Ramos (cell line): ENCODE results near the gene APC2.

Experiments used
- in situ Hi-C: fragments of 300-500 bp; cut with MboI; formaldehyde crosslinking; loops from one replicate; pipeline ENCODE4 v1.14.3; 2022; ENCODE audit warnings: low sequenced_read_pairs; ENCODE audit not compliant: unreplicated experiment

Gene APC2

DNA sequence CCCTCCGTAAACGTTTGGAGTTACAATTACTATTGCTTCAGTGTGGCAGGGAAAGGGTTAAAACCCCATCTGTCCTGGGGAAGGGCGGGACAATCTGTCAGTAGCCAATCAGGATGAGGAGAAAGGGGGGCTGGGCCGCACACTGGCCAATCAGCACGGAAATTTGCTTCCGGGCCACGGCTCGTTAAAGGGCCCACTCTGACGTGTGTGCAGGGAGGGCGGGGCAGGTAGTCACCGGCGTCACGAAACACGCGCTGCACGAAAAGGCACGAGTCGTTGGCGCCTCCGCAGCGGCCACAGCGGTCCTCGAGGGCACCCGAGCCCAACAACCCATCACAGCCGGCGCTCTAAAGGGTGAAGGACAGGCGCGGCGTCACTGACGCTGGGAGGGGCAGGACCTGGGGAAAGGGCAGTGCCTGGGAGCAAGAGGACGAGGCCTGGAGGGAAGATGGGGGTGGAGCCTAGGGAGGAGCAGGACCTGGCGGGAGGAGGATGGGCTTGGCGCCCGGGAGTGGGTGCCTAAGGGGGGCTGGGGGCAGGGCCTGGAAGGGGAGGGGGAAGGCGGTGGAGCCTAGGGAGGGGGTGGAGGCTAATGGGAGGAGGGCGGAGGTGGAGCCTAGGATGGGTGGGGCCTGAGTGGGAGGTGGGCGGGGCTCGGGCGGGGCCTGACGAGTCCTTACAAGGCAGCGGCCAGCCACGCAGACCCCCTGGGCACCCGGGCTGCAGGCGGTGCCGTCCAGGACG lies 58.0 kb downstream of the APC2 start:
- in situ Hi-C loops = no loop called here

DNA sequence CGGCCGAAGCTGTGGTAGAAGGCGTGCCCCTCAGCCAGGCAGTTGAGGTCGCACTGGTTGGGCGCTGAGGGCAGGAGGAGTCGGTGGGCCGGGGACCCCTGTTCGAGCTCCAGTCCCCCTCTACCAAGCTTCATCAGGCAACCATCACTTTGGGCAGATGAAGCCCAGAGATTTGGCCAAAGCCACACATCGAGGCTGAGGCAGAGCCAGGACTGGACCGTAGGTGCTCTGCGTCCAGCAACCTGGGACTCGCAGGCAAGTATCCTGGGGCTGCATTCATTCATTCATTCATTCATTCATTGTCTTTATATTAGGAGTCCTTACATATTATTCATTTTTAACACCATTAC lies 58.6 kb downstream of the APC2 start:
- in situ Hi-C loops = no loop called here

DNA sequence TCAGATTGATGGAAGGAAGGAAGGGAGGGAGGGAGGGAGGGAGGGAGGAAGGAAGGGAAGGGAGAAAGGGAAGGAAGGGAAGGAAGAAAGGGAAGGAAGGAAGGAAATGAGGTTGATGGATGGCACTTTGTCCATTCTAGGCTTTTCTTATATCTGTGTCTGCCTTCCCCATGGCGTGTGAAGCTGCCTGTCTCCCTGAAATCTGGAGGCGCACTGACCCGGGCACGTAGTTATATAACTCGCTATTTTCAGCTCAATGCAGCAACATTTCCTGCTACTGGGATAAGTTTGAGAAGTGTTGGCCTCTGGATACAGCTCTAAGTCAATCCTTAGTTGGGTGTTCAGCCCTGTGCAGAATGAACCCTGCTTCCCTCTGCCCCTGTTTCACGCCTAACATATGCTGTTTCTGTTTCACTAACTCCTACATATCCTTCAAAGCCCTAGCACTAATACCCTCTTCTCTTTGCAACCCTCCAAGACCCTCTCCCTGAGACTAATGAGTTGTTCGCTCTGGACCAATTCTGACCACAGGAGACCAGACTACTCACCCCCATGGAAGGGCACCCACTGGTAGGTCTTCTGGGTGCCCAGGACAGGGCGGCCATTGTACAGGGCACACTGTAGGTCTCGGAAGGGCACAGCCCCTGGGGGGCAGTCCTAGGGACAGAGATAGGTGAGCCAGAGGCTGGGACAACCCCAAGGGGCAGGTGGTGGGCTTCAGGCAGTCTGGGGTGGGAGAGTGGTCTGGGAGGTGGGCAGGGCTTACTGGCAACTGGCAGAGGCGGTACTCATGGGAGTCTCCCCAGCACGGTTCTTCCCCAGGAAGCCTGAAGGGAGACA lies 59.9 kb downstream of the APC2 start:
- in situ Hi-C loops = no loop called here

DNA sequence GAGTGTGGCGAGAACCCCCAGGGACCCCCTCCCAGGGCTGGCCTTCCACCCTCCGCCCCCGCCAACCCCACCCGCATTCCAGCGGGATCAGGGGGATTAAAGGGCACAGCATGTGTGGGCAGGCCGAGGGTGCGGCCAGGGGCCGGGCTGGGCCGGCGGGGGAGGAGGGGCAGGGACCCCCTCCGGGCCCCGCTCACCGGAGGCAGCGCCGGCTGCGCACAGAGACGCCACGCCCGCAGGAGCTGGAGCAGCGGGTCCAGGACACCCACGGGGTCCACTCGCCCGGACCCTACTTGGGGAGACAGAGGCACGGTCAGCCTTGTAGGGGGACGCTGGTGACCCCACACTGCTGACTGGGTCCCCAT lies 60.5 kb downstream of the APC2 start:
- in situ Hi-C loops = no loop called here

DNA sequence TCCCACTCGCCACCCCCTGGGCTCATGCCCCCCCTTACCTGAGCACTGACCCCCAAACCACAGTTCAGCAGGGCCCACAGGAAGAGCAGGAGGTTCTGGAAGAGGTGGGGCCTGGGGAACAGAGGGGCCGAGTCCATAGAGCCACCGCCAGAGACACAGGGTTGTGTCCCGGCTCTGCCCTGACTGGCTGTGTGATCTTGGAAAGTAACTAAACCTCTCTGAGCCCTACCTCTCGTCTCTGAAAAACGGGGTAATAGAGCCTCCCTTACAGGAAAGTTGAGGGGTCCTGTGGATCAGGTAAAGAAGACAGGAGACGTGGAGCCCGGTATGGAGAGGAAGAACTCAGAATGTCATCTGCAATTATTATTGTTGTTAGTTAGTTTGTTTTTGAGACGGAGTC lies 60.9 kb downstream of the APC2 start:
- in situ Hi-C loops = no loop called here

DNA sequence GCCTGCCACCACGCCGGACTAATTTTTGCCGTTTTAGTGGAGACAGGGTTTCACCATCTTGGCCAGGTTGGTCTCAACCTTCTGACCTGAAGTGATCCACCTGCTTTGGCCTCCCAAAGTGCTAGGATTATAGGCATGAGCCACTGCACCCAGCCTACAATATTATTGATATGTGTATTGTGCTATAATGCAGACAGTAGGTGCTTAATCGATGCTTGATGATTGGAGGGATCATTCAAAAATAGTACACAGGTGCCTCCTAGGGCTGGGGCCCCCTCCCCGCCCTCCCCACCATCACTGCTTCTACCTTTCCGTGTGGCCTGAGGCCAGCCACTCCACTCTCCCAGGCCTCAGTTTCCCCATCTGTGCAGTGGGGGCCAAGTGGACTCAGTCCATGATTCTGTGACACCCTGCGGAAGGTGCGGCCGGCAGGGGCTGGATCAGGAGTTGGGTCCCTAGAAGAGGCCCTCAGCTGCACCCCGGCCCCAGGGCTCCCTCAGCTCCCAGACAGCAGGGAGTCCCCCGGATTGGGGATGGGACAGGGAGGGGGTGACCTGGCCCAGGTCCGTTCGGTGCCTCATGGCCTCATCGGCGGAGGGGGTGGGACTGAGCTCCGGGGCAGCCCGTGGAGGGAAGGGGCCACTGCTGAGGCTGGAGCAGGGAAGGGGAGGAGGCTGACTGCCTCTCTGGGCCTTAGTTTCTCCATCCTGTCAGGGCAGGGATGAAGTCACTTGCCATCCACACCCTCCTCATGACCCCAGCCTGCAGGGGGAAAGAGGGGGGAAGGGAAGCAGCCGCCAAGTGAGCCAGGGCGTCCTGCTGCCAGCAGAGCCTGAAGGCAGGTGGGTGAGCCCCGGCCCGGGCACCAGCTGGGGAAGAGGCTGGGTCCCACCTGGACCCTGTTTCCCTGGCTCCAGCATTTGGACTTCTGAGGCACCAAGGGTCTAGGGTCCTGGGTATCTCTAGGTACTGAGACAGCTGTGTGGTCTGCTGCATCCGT lies 61.7 kb downstream of the APC2 start:
- in situ Hi-C loops = no loop called here

DNA sequence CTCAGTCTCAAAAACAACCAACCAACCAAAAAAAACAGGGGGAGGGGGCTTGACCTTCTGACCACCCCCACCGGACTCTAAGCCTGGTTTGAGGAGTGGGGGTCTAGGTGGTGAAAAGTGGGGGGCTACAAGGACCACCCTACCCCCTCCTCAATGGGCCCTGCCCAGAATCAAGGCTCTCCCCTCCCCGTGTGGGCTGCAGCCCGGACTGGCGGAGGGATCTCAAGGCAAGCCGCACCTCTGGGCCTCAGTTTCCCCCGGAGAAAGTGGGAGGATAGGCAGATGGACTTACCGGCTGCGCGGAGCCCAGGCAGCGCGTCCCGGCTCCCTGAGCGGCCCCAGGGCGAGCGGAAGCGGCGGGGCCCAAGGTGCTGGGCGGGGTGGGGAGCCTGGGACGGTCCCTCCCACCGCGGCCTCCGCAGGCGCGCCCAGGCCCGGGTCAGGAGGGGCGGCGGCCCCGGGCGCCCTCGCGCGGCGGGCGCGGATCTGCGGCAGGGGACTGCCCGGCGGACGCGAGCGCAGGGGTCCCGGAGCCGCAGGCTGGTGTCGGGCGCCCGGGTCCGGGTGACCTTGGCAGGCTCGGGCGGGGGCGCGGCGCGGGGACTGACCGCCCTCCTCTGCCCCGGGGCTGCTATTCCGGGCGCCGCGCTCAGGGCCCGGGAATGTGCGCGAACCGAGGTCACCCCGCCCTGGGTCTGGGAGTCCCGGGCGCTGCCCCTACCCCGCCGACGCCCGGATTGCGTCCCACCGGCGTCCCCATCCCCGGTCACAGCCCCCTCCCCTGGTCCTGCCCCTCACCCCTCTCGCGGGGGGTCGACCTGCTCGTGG lies 63.0 kb downstream of the APC2 start, which contains the start of gene ADAMTSL5:
ADAMTSL5 (minus strand) TSS at position 349 of the 828 bp plus-strand sequence. CDS start 2,076 bp downstream, outside the sequence.
- in situ Hi-C loops = no loop called here

DNA sequence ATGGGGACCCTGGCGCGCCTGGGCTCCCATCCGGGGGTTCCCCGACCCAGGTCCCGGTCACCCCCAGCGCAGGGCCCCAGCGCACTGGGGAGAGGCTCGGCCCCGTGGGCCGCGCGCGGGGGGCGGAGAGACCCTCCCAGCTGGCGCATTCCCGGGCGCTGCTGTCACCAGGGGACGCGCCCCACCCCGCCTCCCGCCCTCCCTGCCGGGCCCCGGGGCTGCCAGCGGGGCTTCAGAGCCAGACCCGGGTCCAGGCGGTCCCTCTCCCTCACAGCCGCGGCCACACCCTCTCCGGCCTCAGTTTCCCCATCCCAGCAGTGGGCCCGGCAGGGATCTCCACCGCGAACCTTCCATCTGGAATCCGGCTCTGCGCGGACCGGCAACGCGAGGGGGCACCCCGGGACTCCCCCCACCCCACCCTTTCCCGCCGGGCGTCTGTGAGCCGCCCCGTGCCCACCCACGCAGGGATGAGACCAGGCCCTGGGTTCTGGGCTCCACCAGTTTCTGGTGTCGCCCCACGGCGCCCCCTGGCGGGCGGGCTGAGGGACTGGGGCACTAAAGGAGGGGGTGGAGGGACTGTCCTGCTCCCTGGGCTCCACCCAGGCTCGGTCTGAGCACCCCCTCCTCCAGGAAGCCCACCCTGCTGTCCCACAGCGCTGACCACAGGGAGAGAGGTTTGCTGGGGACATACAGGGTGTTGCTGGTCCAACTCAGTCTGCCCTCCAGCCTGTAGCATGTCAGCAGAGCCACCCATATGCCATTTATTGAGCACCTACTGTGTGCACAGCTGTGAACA lies 63.8 kb downstream of the APC2 start:
- in situ Hi-C loops = no loop called here

DNA sequence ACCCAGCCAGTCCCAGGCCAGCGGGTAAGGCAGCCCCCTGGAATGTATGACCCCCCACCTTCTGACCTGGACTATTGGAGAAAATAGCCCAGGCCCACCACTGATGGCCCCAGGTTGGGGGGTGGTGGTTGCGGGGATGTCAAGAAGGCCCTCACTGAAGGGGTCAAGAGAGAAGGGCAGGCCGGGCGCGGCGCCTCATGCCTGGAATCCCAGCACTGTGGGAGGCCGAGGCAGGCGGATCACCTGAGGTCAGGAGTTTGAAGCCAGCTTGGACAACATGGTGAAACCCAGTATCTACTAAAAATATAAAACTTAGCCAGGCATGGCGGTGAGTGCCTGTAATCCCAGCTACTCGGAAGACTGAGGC lies 64.4 kb downstream of the APC2 start:
- in situ Hi-C loops = no loop called here

DNA sequence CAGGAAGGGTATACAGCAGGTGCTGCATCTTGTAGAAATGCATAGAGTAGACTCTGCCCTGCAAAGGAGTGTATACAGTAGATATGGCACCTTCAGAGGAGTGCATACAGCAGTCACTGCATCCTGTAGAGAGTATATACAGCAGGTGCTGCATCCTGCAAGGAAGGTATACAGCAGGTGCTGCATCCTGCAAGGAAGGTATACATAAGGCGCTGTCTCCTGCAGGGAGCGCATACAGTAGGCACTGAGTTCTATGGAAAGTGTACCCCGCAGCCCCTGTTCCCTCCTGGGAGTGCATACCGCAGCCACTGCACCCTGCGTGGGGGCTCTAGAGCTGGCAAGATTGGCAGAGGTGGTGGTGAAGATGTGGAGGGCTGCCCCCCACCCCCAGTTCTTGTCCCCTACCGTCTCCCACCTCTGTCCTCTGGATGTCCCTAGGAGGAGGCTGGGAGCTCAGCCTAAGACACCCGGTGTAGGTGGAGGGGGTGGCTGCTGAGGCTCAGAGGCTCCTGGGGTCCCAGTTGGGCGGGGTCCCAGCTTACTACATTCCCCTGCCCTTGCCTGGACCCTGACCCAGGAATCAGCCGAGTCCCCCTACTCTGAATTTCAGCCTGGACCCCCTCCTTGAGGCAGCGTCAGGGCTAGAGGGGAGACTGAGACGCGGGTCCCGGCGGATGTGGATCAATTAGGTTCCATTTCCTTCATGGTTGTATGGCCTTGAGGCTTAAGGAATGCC lies 65.2 kb downstream of the APC2 start:
- in situ Hi-C loops = no loop called here

DNA sequence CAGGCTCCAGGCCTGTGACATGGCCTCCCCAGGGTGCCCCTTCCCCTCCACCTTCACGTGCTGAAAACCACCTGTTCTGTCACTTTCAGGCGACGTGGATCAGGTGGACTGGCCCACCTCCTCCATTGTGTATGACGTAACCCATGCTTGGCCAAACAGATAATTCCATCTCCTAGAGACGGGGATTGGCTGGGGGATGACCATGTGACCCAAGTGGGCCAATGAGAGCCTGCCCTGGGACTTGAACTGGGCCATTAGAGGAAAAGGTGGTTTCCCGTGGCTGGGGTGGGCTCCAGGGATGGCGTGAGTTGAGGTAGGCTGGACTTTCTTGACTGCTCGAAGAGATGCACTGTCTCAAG lies 66.5 kb downstream of the APC2 start:
- in situ Hi-C loops = no loop called here

DNA sequence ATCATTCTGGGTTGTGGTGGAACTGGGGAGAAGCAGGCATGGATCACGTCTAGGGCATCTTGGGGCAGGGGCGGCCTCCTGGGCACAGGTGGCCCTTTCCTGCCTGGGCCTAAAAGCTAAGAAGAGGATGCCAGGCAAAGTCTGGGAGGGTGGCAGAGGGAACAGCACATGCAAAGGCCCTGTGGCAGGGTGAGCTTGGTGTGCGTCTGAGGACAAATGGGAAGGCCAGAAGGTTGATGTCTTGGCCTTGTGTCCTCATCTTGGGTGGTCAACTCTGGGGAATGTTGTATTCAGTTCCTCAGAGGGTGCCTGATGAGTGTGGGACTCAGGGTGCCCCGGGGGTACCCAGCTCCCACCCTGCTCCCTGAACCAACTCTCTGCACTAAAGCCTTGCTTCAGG lies 68.5 kb downstream of the APC2 start:
- in situ Hi-C loops = no loop called here

DNA sequence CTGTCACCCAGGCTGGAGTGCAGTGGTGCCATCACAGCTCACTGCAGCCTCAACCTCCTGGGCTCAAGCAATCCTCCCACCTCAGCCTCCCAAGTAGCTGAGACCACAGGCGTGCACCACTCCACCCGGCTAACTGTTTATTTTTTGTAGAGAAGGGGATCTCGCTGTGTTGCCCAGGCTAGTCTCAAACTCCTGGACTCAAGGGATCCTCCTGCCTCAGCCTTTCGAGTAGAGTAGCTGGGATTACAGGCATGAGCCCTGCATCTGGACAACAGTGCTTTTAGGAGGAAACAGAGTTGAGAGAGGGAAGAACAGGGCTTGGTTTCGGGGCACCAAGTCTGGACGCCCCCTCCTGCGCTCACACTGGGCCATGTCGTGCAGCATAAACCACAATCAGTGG lies 69.9 kb downstream of the APC2 start:
- in situ Hi-C loops = loop anchor here (10.0 kb wide), 1 partner anchor 215 kb away; no protein-coding TSS in a partner anchor

DNA sequence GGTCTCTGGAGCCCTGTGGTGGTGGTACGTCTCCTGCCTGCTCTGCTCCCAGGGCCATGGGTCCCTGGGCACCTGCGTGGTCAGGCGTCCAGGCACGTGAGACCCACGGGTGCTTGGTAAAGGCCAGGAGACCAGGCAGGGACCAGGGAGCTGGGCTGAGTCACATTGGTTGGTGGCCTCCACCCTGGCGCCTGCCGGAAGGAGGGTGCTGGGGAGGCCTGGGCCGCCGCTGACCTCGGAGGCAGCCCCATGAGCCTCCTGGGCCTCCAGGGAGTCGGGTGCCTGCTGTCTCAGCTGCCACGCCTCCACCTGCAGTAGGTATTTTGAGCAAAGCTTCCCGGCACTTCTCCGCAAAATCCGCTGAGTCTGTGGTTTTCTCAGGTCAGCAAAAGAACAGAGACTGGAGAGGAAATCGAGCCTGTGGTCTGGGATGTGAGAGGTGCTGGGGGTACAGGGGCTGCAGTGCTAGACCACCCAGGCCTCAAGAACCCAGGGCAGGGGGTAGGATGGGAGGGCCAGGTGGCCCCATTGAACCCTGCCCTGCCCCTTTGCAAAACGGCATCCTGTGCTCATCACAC lies 70.4 kb downstream of the APC2 start:
- in situ Hi-C loops = loop anchor here (10.0 kb wide), 1 partner anchor 215 kb away; no protein-coding TSS in a partner anchor

DNA sequence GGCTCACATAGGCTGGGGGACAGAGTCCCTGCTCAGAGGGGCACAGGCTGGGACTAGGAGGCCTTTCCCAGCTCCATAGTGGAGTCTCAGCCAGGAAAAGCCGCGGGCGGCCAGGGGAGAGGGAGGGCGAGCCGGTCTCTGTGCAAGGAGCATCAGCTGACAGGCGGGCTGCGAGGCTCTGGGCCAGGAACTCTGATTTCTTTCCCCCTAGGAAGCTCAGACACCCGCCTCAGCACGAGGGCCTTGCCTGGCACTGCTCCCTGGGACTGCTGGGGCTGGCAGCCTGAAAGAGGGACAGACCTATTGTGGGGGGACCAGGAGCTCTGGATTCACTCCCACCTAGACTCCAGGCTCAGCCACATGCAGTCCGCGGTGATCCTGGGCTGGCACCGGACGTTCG lies 71.7 kb downstream of the APC2 start:
- in situ Hi-C loops = loop anchor here (10.0 kb wide), 1 partner anchor 217 kb away; no protein-coding TSS in a partner anchor

DNA sequence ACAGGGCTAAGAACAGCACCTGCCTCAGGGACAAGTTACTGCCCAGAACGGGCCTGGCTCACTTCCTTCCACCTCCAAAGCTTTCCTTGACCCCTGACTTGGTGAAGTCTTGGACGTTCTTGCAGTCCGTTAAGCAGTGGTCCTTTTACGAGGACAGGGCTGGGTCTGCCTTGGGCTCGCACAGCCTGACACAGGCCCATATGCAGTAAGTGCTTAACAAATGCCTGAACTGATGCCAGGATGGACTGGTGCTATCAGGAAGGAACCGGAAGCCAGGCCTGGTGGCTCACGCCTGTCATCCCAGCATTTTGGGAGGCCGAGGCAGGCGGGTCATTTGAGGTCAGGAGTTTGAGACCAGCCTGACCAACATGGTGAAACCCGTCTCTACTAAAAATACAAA lies 72.1 kb downstream of the APC2 start:
- in situ Hi-C loops = loop anchor here (10.0 kb wide), 1 partner anchor 217 kb away; no protein-coding TSS in a partner anchor

DNA sequence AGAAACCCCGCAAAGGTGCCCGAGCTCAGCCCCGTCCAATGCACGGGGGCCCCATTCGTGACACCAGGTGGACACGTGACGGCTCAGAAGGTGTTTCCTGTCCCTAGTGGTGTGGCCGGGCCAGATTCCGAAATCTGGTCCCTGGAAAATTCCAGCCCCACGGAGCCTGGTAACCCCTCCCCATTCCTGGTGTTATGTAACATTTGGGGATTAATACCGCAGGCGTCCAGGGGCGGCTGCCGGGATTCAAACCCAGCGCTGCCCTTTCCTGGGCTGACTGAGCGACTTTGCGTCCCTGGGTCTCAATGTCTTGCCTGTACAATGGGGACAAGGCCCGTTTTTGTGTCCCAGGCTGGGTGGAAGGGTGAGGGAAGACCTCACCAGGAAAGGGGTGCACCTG lies 72.9 kb downstream of the APC2 start:
- in situ Hi-C loops = loop anchor here (10.0 kb wide), 1 partner anchor 218 kb away; no protein-coding TSS in a partner anchor
